T-cell (primary cell): ENCODE results near the gene SIRPB2. TPM values are rescaled to one million over a fixed set of nuclear protein-coding genes. Genes with fewer than 3 reads are reported as not detected.

ENCODE experiments used
- ATAC-seq, 4 experiments: fragments of 200-7000 bp in 3 of 4; fragments of 150-1000 bp in 1 of 4; cut with Tn5 transposase; replicated peaks in 1 of 4; 1 replicate in 3 of 4; 2 replicates in 1 of 4; pipeline ENCODE4 v1.10.0; 2021; ENCODE audit warnings: moderate library complexity in 3 of 4, mild to moderate bottlenecking in 2 of 4, moderate number of reproducible peaks in 1 of 4
- CTCF ChIA-PET, 2 donors: fragments of 300-600 bp; sonication (Branson Sonifier 250); formaldehyde crosslinking; loops; one replicate each; lab custom pipeline; 2022; ENCODE audit warnings: antibody characterized with exemption in 2 of 2; lab: Charles Lee
- POLR2A ChIA-PET, 2 donors: fragments of 300-600 bp; sonication (Branson Sonifier 250); formaldehyde crosslinking; loops; one replicate each; lab custom pipeline; 2022; ENCODE audit warnings: antibody characterized with exemption in 2 of 2; lab: Charles Lee
- DNase-seq, 35 experiments: peaks; one replicate each; pipeline versions ENCODE4 v3.0.0 to v3.0.0-alpha.2; 2013 to 2023
- H3K27ac ChIP-seq: one replicate; pipeline ENCODE4 v1.5.1; 2013; ENCODE audit warnings: low read length
- H3K27me3 ChIP-seq, 2 experiments: replicated peaks in 1 of 2; 1 replicate in 1 of 2; 2 replicates in 1 of 2; pipeline versions ENCODE4 v1.6.1 to v1.7.0; 2013; ENCODE audit warnings: low read length in 1 of 2, mixed read lengths in 1 of 2; ENCODE audit not compliant: control insufficient read depth in 2 of 2, insufficient read depth in 2 of 2; ENCODE audit errors: extremely low read depth in 1 of 2
- H3K36me3 ChIP-seq, 2 donors: 1 replicate in 1 of 2; 2 replicates in 1 of 2; pipeline versions ENCODE4 v1.6.1 to v1.7.0; 2013; ENCODE audit warnings: low read length in 1 of 2; ENCODE audit not compliant: control insufficient read depth in 2 of 2, insufficient read depth in 1 of 2; ENCODE audit errors: extremely low read depth in 1 of 2
- H3K4me1 ChIP-seq, 2 experiments: 1 replicate in 1 of 2; 2 replicates in 1 of 2; pipeline versions ENCODE4 v1.6.1 to v1.7.0; 2013; ENCODE audit warnings: low read length in 2 of 2, mixed read lengths in 1 of 2; ENCODE audit not compliant: insufficient read depth in 2 of 2, control insufficient read depth in 1 of 2; ENCODE audit errors: extremely low read depth in 1 of 2
- H3K4me3 ChIP-seq, 2 donors: 1 replicate in 1 of 2; 2 replicates in 1 of 2; pipeline versions ENCODE4 v1.5.1 to v1.7.0; 2013; ENCODE audit warnings: mild to moderate bottlenecking in 2 of 2, low read length in 1 of 2, moderate library complexity in 1 of 2; ENCODE audit not compliant: control insufficient read depth in 1 of 2; ENCODE audit errors: extremely low read depth in 1 of 2
- H3K9me3 ChIP-seq: 2 replicates; pipeline ENCODE4 v1.7.0; 2013
- H3K27ac Mint-ChIP-seq, 2 donors: one replicate each; pipeline ENCODE4 v1.8.0; 2020 to 2021; ENCODE audit warnings: mild to moderate bottlenecking in 2 of 2, mixed read lengths in 2 of 2
- H3K27me3 Mint-ChIP-seq, 2 donors: one replicate each; pipeline ENCODE4 v1.8.0; 2021 to 2022; ENCODE audit warnings: mixed read lengths in 2 of 2
- H3K36me3 Mint-ChIP-seq: one replicate; pipeline ENCODE4 v1.8.0; 2021; ENCODE audit warnings: mixed read lengths
- H3K4me1 Mint-ChIP-seq, 3 donors: one replicate each; pipeline ENCODE4 v1.8.0; 2020 to 2022; ENCODE audit warnings: mixed read lengths in 3 of 3, mild to moderate bottlenecking in 1 of 3
- H3K4me3 Mint-ChIP-seq, 3 donors: one replicate each; pipeline ENCODE4 v1.8.0; 2020 to 2022; ENCODE audit warnings: mild to moderate bottlenecking in 3 of 3, mixed read lengths in 3 of 3, moderate library complexity in 3 of 3
- H3K9me3 Mint-ChIP-seq, 3 donors: one replicate each; pipeline ENCODE4 v1.8.0; 2020 to 2022; ENCODE audit warnings: mixed read lengths in 3 of 3
- WGBS: methylation state at CpG from one replicate; pipeline ENCODE4 v1.1.5; 2013; ENCODE audit warnings: missing lambda C conversion rate; ENCODE audit not compliant: insufficient coverage; 5-methylcytosine and 5-hydroxymethylcytosine counted together
- total RNA-seq, 35 experiments: library from RNA in 6 of 35; stranded (reverse) in 6 of 35; fragments of 120-200 nt in 1 of 35; gene quantifications; one replicate each; pipeline versions ENCODE4 v1.2.1 to v1.2.4 and lab custom pipeline; 2013 to 2026

The SIRPB2 gene
- total RNA-seq, 5 donors from 2014 or later (not counting 1 experiment from before 2014, with no cell fraction given) = 0.09 to 0.58 TPM; not detected in 3

DNA sequence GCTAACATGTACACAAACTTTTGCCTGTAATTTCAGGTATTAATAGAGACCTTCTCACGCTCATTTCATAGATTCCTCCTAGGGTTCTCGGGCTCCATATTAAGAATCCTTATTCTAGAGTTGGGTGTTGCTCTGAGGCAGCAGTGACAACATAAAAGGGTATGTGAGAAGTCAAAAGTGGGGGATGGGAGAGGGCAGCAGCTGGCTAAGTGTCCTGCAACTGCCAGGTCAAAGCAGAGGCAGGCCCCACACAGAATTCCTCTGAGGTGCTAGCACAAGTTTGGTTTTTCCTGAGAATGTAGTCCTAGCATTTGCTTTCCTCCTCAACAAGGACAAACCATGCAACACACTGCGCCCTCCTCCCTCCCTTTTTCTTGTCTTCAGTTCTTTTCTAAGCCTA, 29.2 kb downstream of the SIRPB2 start:
- Histone ChIP-seq H3K4me3 (no peak overlapping the region), H3K27me3 (no peaks in the 10 kb centered on the region), H3K36me3 (peaks cover 0 to 56% of the 10 kb centered on the region in 2 donors), H3K9me3 (no peaks in the 10 kb centered on the region), H3K4me1 (peaks cover 18 to 22% of the 10 kb centered on the region in 2 experiments), H3K27ac (no peak overlapping the region)
- H3K36me3 Mint-ChIP-seq = peaks cover 48% of the 10 kb centered on the region
- H3K27ac Mint-ChIP-seq = no peak overlapping the region
- 100% methylated on average over 1 of the region's 3 CpGs for WGBS
- peaks cover 47 to 53% (median 49%) of the 10 kb centered on the region in 3 donors for H3K4me1 Mint-ChIP-seq
- CTCF ChIA-PET = no interaction called here
- ATAC-seq (no peak), DNase-seq (no peak)
- POLR2A ChIA-PET = no interaction called here
- no peaks in the 10 kb centered on the region for H3K9me3 Mint-ChIP-seq
- H3K27me3 Mint-ChIP-seq = no peaks in the 10 kb centered on the region
- no peak overlapping the region for H3K4me3 Mint-ChIP-seq

DNA sequence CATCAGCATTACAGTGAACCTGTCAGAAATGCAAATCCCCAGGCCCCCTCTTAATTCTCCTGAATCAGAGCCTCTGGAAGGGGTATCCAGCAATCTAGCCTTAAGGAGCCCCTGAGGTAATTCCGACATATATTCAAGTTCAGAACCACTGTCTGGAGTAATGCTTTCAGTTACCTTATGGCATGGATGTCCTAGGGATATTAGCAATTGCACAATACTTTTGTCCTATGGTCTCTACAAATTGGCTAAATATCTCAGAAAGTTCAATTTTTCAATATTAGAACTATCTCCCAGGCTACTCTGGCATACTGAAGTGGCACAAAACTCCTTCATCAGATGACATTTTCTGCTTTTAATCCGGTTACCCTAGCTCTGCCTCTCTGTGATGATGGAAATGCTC, 30.9 kb downstream of the SIRPB2 start:
- peaks cover 55% of the 10 kb centered on the region for H3K36me3 Mint-ChIP-seq
- Histone ChIP-seq H3K9me3 (no peaks in the 10 kb centered on the region), H3K4me1 (peaks cover 7 to 13% of the 10 kb centered on the region in 2 experiments), H3K27me3 (no peaks in the 10 kb centered on the region), H3K27ac (no peak overlapping the region), H3K4me3 (no peak overlapping the region), H3K36me3 (peaks cover 0 to 69% of the 10 kb centered on the region in 2 donors)
- no peaks in the 10 kb centered on the region for H3K27me3 Mint-ChIP-seq
- WGBS = 100% methylated on average over 1 of the region's 2 CpGs
- no peak for ATAC-seq
- POLR2A ChIA-PET = no interaction called here
- H3K4me3 Mint-ChIP-seq = no peak overlapping the region
- peaks cover 38 to 44% (median 40%) of the 10 kb centered on the region in 3 donors for H3K4me1 Mint-ChIP-seq
- DNase-seq = no peak
- no peaks in the 10 kb centered on the region for H3K9me3 Mint-ChIP-seq
- no peak overlapping the region for H3K27ac Mint-ChIP-seq
- CTCF ChIA-PET = interaction anchor here in 1 of 2 donors (1.3 kb wide), 1 partner anchor 10 kb away, joined by 5 read pairs; no protein-coding TSS in a partner anchor

DNA sequence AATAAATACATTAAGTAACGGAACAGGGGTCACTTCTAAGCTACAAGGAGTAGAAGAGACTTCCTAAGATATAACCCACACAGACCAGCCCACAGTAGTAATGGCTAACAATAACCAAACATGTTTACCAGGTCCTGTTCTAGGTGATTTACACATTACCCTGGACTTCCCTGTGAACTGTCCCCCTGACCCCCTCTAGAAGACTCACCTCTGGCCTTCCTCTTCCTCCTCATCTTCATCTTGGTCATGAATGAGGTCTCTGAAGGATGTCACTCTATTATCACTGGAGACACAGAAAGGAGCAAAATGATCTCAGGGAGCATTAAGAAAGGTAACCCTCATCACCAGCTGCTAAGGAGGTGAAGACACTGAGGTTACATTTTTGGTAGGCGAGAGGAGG, 33.2 kb downstream of the SIRPB2 start:
- Histone ChIP-seq H3K4me3 (no peak overlapping the region), H3K27ac (no peak overlapping the region), H3K27me3 (no peaks in the 10 kb centered on the region), H3K9me3 (no peaks in the 10 kb centered on the region), H3K4me1 (no peaks in the 10 kb centered on the region), H3K36me3 (peaks cover 2 to 79% of the 10 kb centered on the region in 2 donors)
- peaks cover 15 to 23% (median 17%) of the 10 kb centered on the region in 3 donors for H3K4me1 Mint-ChIP-seq
- no peaks in the 10 kb centered on the region for H3K27me3 Mint-ChIP-seq
- H3K9me3 Mint-ChIP-seq = no peaks in the 10 kb centered on the region
- CTCF ChIA-PET = no interaction called here
- DNase-seq (no peak), ATAC-seq (no peak)
- H3K27ac Mint-ChIP-seq = no peak overlapping the region
- POLR2A ChIA-PET = no interaction called here
- no peak overlapping the region for H3K4me3 Mint-ChIP-seq
- H3K36me3 Mint-ChIP-seq = peaks cover 63% of the 10 kb centered on the region
- no CpG with 5 or more reads among the region's 2 CpGs for WGBS

DNA sequence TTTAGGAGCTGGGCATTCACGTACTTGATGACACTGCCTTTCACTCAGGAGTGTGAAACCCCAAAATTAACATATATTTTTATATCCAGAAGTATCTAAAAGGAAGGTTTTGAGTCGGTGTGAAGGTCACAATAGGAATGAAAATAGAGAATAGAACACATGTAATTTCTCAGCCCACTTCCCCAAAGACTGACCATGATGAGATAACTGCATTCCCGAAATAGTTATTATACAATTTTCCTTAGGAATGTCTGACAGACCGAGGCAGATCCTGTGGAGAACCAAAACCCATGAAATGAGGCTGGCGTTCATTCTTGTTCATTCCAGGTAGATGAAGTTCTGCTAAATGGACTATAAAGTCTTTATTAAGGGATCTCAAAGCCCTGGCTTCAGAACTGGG, 34.9 kb downstream of the SIRPB2 start:
- H3K36me3 Mint-ChIP-seq = peaks cover 79% of the 10 kb centered on the region

DNA sequence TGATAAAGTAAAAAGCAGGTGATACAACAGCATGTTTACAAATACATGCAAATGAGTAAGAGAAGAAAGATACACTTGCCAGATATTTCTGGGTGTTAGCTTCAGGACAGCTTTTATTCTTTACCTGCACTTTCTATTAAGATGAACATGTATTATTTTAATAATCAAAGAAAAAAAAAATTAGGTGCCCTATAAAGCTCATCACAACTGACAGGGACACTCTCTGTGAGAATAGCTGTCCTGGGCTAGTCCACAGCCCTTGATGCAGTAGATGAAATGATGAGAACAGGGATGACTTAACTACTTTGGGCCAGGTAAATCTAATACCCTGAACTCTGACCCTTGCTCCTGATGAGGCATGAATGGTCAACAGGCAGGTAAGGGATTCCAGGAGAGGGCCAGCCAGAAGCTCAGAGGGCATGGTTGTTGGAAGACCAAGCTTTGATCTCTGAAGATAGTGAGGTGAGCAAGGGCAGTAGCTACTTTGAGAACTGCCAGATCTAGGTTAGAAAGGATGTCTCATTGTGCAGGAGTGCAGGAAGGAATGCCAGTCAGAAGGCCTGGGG, 40.2 kb downstream of the SIRPB2 start:
- H3K36me3 Mint-ChIP-seq = peaks cover 73% of the 10 kb centered on the region
- H3K36me3 ChIP-seq = peaks cover 28 to 98% of the 10 kb centered on the region in 2 donors
- H3K9me3 ChIP-seq = no peaks in the 10 kb centered on the region
- H3K4me1 ChIP-seq = no peaks in the 10 kb centered on the region
- ChIA-PET CTCF (interaction anchor here in 1 of 2 donors (0.5 to 0.6 kb wide), 2 partner anchors 89 to 661 kb away, joined by 5 read pairs; no protein-coding TSS in a partner anchor), POLR2A (no interaction called here)
- no peak for DNase-seq
- no peaks in the 10 kb centered on the region for H3K27me3 Mint-ChIP-seq
- H3K27me3 ChIP-seq = no peaks in the 10 kb centered on the region
- H3K27ac Mint-ChIP-seq = no peak overlapping the region
- H3K4me3 ChIP-seq = no peak overlapping the region
- H3K9me3 Mint-ChIP-seq = no peaks in the 10 kb centered on the region
- no peak for ATAC-seq
- H3K4me1 Mint-ChIP-seq = no peaks in the 10 kb centered on the region
- H3K4me3 Mint-ChIP-seq = no peak overlapping the region
- H3K27ac ChIP-seq = no peak overlapping the region

More for the DNA sequence above, 34.9 kb downstream of the SIRPB2 start:
- ChIA-PET POLR2A (interaction anchor here in 1 of 2 donors (0.6 kb wide), 2 partner anchors 13 to 64 kb away, joined by 3 to 6 read pairs; no protein-coding TSS in a partner anchor), CTCF (no interaction called here)
- H3K27me3 ChIP-seq = no peaks in the 10 kb centered on the region
- Mint-ChIP-seq H3K4me1 (peaks cover 11 to 13% (median 12%) of the 10 kb centered on the region in 3 donors), H3K27me3 (no peaks in the 10 kb centered on the region), H3K4me3 (no peak overlapping the region), H3K27ac (no peak overlapping the region), H3K9me3 (no peaks in the 10 kb centered on the region)
- H3K27ac ChIP-seq = no peak overlapping the region
- ATAC-seq (no peak), DNase-seq (no peak)
- WGBS = no CpG with 5 or more reads among the region's 5 CpGs
- H3K4me1 ChIP-seq = no peaks in the 10 kb centered on the region
- H3K36me3 ChIP-seq = peaks cover 15 to 89% of the 10 kb centered on the region in 2 donors
- no peaks in the 10 kb centered on the region for H3K9me3 ChIP-seq
- H3K4me3 ChIP-seq = no peak overlapping the region

DNA sequence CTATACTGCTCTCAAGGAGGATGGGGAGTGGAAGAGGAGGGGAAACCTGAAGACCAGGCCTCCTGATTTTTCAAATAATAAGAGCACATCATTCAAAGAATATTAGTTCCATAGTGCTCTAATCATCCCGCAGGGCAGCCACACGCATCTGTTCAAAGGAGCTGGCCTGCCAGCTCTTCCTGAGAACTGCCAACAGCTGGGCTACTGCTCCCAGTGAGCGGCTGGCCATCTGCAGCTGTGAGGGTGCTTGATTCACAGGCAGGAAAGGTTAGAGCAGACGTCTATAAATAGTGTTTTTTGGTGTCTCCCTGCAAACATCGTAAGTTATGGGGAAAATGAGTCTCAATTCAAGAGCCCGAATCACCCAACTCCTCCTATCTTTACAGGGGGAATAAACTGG, 41.9 kb downstream of the SIRPB2 start:
- 100% methylated on average over 4 of the region's 6 CpGs for WGBS
- H3K27ac ChIP-seq = no peak overlapping the region
- Mint-ChIP-seq H3K27me3 (no peaks in the 10 kb centered on the region), H3K27ac (no peak overlapping the region), H3K4me1 (no peaks in the 10 kb centered on the region), H3K36me3 (peaks cover 72% of the 10 kb centered on the region), H3K4me3 (no peak overlapping the region), H3K9me3 (no peaks in the 10 kb centered on the region)
- H3K9me3 ChIP-seq = no peaks in the 10 kb centered on the region
- H3K4me1 ChIP-seq = no peaks in the 10 kb centered on the region
- H3K27me3 ChIP-seq = no peaks in the 10 kb centered on the region
- H3K4me3 ChIP-seq = no peak overlapping the region
- ChIA-PET POLR2A (no interaction called here), CTCF (interaction anchor here in 1 of 2 donors (1.2 kb wide), 1 partner anchor 12 kb away, joined by 5 read pairs; no protein-coding TSS in a partner anchor)
- DNase-seq (no peak), ATAC-seq (no peak)
- H3K36me3 ChIP-seq = peaks cover 41 to 99% of the 10 kb centered on the region in 2 donors
